DND-41 (cell line): Measurements from ENCODE around the gene SRRM2.

Experiments
- ATAC-seq: fragments of 200-7000 bp; cut with Tn5 transposase; 3 replicates; pipeline ENCODE4 v1.9.1; 2021; ENCODE audit warnings: low read depth; ENCODE audit not compliant: insufficient read depth
- DNase-seq: peaks from one replicate; pipeline ENCODE4 v3.0.0-alpha.2; 2020
- H2AFZ ChIP-seq: 2 replicates; pipeline ENCODE4 v1.6.0; 2012; ENCODE audit warnings: low read depth, low read length
- H3K27ac ChIP-seq: 2 replicates; pipeline ENCODE4 v1.5.1; 2012; ENCODE audit warnings: low read length, inconsistent platforms
- H3K27me3 ChIP-seq: fragments of 200-600 bp; sonication (generic); 2 replicates; pipeline ENCODE4 v1.6.0; 2012; ENCODE audit warnings: low read length, mild to moderate bottlenecking, inconsistent platforms; ENCODE audit not compliant: insufficient read depth, poor library complexity
- H3K36me3 ChIP-seq: 2 replicates; pipeline ENCODE4 v1.5.1; 2012; ENCODE audit warnings: low read length, inconsistent platforms; ENCODE audit not compliant: insufficient read depth
- H3K4me1 ChIP-seq: 2 replicates; pipeline ENCODE4 v1.5.1; 2012; ENCODE audit warnings: mild to moderate bottlenecking, low read length; ENCODE audit not compliant: insufficient read depth
- H3K4me2 ChIP-seq: 2 replicates; pipeline ENCODE4 v1.6.0; 2012; ENCODE audit warnings: mild to moderate bottlenecking, moderate library complexity, low read length, inconsistent platforms; ENCODE audit not compliant: insufficient read depth
- H3K4me3 ChIP-seq, 2 experiments: fragments of 200-600 bp in 1 of 2; shearing (Covaris generic) in 1 of 2; 2 replicates each; pipeline ENCODE4 v1.5.1; 2012 to 2016; ENCODE audit warnings: inconsistent platforms in 2 of 2, low read length in 2 of 2, mild to moderate bottlenecking in 2 of 2, low read depth in 1 of 2, moderate library complexity in 1 of 2
- H3K79me2 ChIP-seq: 2 replicates; pipeline ENCODE4 v1.6.0; 2012; ENCODE audit warnings: low read length, inconsistent platforms; ENCODE audit not compliant: insufficient read depth
- H3K9ac ChIP-seq: 2 replicates; pipeline ENCODE4 v1.6.0; 2012; ENCODE audit warnings: low read depth, mild to moderate bottlenecking, inconsistent platforms, low read length, moderate library complexity
- H3K9me3 ChIP-seq: 2 replicates; pipeline ENCODE4 v1.5.1; 2012; ENCODE audit warnings: low read length, moderate library complexity, mild to moderate bottlenecking, inconsistent platforms; ENCODE audit not compliant: insufficient read depth, severe bottlenecking
- H4K20me1 ChIP-seq: 2 replicates; pipeline ENCODE4 v1.6.0; 2012; ENCODE audit warnings: low read length; ENCODE audit not compliant: insufficient read depth
- EZH2 ChIP-seq: IDR thresholded peaks from 3 replicates; pipeline ENCODE4 v1.6.1; 2012; ENCODE audit warnings: borderline replicate concordance, low read depth, mild to moderate bottlenecking, moderate library complexity, low read length, inconsistent platforms; ENCODE audit not compliant: severe bottlenecking
- TF ChIP-seq, protein P1 (sequence below): IDR thresholded peaks from 2 replicates; pipeline ENCODE4 v1.5.1; 2012; ENCODE audit warnings: borderline replicate concordance, low read length, moderate library complexity, mild to moderate bottlenecking; ENCODE audit not compliant: poor library complexity, severe bottlenecking; ENCODE audit errors: extremely low read depth

Gene SRRM2

DNA sequence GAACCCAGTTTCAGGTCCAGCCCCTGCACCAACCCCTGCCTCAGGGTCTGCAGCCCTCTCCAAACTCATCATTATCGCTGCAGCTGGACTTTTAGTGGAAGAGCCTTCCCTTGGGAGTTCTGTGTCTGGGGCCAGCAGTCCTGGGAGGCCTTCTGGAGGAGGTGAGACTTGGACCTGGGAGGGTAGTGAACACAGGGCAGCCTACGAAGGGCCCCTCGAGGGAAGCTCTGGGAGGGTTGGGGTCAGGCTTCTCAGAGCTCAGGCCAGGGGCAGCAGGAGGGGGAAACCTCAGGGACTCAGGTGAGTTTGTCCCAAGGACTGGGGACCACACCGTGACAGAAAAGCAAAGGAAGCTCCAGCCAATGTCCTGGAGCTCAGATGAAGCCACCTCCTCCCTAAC is 11.3 kb upstream of the SRRM2 start:
- H3K9ac ChIP-seq, result no peak overlapping the region
- TF ChIP-seq, protein P1, sequence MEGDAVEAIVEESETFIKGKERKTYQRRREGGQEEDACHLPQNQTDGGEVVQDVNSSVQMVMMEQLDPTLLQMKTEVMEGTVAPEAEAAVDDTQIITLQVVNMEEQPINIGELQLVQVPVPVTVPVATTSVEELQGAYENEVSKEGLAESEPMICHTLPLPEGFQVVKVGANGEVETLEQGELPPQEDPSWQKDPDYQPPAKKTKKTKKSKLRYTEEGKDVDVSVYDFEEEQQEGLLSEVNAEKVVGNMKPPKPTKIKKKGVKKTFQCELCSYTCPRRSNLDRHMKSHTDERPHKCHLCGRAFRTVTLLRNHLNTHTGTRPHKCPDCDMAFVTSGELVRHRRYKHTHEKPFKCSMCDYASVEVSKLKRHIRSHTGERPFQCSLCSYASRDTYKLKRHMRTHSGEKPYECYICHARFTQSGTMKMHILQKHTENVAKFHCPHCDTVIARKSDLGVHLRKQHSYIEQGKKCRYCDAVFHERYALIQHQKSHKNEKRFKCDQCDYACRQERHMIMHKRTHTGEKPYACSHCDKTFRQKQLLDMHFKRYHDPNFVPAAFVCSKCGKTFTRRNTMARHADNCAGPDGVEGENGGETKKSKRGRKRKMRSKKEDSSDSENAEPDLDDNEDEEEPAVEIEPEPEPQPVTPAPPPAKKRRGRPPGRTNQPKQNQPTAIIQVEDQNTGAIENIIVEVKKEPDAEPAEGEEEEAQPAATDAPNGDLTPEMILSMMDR, result no peak
- no peak for TF ChIP-seq EZH2

DNA sequence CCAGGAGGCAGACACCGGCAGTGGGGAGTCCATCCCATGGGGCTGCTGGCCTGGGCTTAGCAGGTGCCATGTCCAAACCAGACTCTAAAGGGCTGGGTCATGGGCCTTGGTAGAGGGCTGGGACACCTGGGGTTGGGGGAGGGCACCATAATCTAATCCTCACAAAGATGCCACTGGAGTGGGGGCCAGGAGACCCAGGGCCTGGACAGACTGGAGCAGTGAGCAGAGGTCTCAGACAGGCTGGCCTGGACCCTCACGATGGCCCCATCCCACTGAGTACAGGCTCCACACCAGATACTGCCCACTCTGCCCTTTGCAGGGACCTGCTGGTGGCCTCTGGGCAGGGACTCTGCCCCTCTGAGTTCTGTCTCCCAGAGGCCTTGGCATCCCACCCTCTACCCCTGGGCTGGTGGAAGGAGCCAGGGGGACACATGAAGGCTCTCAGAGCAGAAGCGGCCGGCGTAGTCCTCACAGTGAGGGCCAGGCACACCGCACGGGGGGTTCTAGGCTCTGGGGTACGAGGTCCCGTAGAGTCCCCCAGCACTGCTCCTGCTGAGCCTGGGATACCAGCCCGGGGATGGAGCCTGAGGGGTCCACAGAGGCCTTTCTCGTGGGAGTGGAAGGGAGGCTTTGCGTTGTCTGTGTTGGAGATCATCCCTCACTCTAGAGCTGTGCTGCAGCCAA is 10.0 kb upstream of the SRRM2 start:
- no peak overlapping the region for H3K4me3 ChIP-seq
- TF ChIP-seq, protein P1, result no peak
- TF ChIP-seq EZH2, result no peak
- H4K20me1 ChIP-seq, result no peaks in the 10 kb centered on the region
- DNase-seq (no peak), ATAC-seq (no peak)
- H3K27ac ChIP-seq, result no peak overlapping the region
- no peak overlapping the region for H3K9ac ChIP-seq
- H3K36me3 ChIP-seq, result no peaks in the 10 kb centered on the region
- no peaks in the 10 kb centered on the region for H3K27me3 ChIP-seq
- no peaks in the 10 kb centered on the region for H3K4me1 ChIP-seq
- H2AFZ ChIP-seq, result no peak overlapping the region
- no peaks in the 10 kb centered on the region for H3K79me2 ChIP-seq
- H3K4me2 ChIP-seq, result no peak overlapping the region
- H3K9me3 ChIP-seq, result no peaks in the 10 kb centered on the region

More for the DNA sequence above, 11.3 kb upstream of the SRRM2 start:
- Histone ChIP-seq H3K36me3 (no peaks in the 10 kb centered on the region), H3K4me1 (no peaks in the 10 kb centered on the region), H3K4me2 (no peak overlapping the region), H3K9me3 (no peaks in the 10 kb centered on the region), H3K27ac (no peak overlapping the region), H3K27me3 (no peaks in the 10 kb centered on the region), H4K20me1 (no peaks in the 10 kb centered on the region), H3K79me2 (no peaks in the 10 kb centered on the region), H2AFZ (no peak overlapping the region), H3K4me3 (no peak overlapping the region)
- ATAC-seq (no peak), DNase-seq (no peak)

DNA sequence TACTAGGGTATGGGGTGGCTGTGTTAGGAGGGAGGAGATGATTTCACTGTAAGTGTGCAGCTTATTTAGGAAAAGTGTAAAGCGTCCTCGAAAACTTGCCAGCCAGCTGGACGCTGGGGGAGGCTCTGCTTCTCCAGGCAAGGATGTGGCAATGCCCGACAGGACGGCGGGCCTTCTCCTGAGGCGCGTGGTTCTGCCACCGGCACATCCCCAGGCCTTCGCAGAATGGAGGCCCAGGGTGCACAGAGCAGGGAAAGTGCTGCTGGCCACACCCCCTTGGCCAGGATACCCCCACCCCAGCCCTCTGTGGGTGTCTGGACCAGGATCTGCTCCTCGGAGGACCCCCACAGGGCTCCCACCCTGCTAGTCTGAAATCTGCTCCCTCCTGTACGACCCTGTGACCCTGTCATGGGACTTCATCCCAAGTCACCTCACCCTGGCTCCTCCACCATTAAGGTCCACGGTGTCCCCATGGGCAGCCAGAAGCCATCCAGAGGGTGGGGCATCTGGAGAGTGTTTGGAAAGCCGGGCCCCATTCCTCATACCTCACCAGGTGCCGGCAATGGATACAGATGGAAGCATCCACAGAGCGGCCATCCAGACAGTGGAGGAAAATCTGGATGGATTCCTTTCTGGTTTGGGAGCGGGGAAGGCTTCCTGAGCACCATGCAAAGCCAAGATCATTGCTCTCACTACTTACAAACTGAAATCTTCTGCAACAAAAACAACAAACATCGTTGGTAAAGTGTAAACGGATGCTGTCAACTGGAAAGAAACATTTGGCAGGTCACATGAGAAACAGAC is 9.2 kb upstream of the SRRM2 start:
- Histone ChIP-seq H3K4me3 (no peak overlapping the region), H3K79me2 (no peaks in the 10 kb centered on the region), H3K9me3 (no peaks in the 10 kb centered on the region), H3K4me1 (no peaks in the 10 kb centered on the region), H2AFZ (no peak overlapping the region), H4K20me1 (no peaks in the 10 kb centered on the region), H3K4me2 (no peak overlapping the region), H3K9ac (no peak overlapping the region), H3K27me3 (no peaks in the 10 kb centered on the region), H3K36me3 (no peaks in the 10 kb centered on the region), H3K27ac (no peak overlapping the region)
- ATAC-seq (no peak), DNase-seq (no peak)
- TF ChIP-seq EZH2, result no peak
- TF ChIP-seq, protein P1, result no peak
